Muscle of leg (tissue), 11 donors: ENCODE measurements around the gene GNG7. TPM values are rescaled to one million over a fixed set of nuclear protein-coding genes. Genes with fewer than 3 reads are reported as not detected.
A peak's percentile ranks its signal among the peaks of the same experiment; 100 is the strongest.

Source experiments
- DNase-seq: peaks from one replicate; pipeline ENCODE4 v3.0.0; 2013
- H3K27ac ChIP-seq: one replicate; pipeline ENCODE4 v1.5.1; 2013; ENCODE audit warnings: mild to moderate bottlenecking, low read length, control low read depth
- H3K27me3 ChIP-seq: one replicate; pipeline ENCODE4 v1.6.1; 2013; ENCODE audit warnings: low read length; ENCODE audit not compliant: control insufficient read depth, insufficient read depth
- H3K36me3 ChIP-seq: one replicate; pipeline ENCODE4 v1.6.1; 2013; ENCODE audit warnings: low read length; ENCODE audit not compliant: control insufficient read depth, insufficient read depth
- H3K4me1 ChIP-seq: one replicate; pipeline ENCODE4 v1.6.1; 2013; ENCODE audit warnings: low read length; ENCODE audit not compliant: control insufficient read depth, insufficient read depth
- H3K4me3 ChIP-seq: one replicate; pipeline ENCODE4 v1.5.1; 2013; ENCODE audit warnings: low read length, control low read depth
- H3K9me3 ChIP-seq: replicated peaks from 2 replicates; pipeline ENCODE4 v1.6.1; 2013; ENCODE audit warnings: low read depth, low read length; ENCODE audit not compliant: control insufficient read depth
- WGBS: methylation state at CpG from one replicate; pipeline ENCODE4 v1.1.5; 2013; ENCODE audit warnings: missing lambda C conversion rate; ENCODE audit not compliant: insufficient coverage; 5-methylcytosine and 5-hydroxymethylcytosine counted together
- polyA plus RNA-seq, 8 donors: library from polyadenylated mRNA; unstranded; fragments of 120-200 nt; gene quantifications; one replicate each; pipeline versions ENCODE4 v1.2.1 to v1.2.3, GENCODE V29; 2013; ENCODE audit warnings: inconsistent platforms in 1 of 8, low replicate concordance in 1 of 8; ENCODE audit not compliant: insufficient read length in 8 of 8, insufficient read depth in 1 of 8
- total RNA-seq: library from RNA; stranded (reverse); fragments of 120-200 nt; gene quantifications from one replicate; pipeline ENCODE4 v1.2.4, GENCODE V29; 2013

GNG7 gene
- total and polyA plus RNA-seq, 9 donors = 0.58 to 3.1 (median 2.7) TPM

DNA sequence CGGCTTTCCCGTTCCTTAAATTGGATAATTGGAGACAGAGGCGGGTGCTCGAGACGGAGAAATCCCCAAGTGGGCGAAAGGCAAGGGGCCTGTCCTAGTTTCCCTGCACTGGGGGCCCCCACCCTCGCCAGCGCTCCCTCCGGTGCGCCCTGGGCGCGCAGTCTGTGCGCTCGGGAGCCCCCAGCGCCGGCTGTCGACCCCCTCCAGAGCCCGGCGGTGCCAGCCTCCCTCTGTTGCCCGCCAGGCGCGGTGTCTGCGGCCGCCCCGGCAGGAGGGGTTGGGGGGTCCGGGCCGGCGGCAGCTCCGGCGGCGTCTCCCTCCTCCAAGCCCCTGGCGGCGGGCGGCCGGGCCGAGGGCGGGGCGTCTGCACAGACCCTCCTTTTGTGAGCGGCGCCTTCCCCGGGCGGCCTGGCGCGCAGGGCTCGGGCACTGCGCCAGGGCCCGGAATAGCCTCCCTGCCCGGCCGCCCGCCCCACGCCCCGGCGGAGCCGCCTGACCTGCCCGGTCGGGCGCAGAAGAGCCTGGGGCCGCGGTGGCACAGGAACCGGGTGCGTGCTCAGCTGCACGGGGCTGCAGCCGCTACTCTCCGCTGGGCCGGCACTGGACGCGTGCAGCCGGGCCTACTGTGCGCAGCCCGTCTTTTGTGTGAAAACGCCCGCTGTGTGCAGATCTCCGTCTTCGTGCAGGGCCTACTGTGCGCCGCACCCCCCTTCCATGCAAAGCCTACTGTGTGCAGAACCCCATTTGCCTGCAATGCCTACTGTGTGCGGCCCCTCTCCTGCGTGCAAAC lies 213.4 kb downstream of the GNG7 start:
- Histone ChIP-seq H3K9me3 (no peaks in the 10 kb centered on the region), H3K36me3 (no peaks in the 10 kb centered on the region), H3K4me1 (peaks cover 41% of the 10 kb centered on the region), H3K4me3 (peak overlapping the region; percentile 19), H3K27me3 (peaks cover 30% of the 10 kb centered on the region), H3K27ac (peak overlapping the region; percentile 13)
- WGBS = 2% methylated on average over 72 of the region's 78 CpGs
- peak; percentile 75 for DNase-seq

- Histone ChIP-seq H3K36me3 (no peaks in the 10 kb centered on the region), H3K27me3 (peaks cover 33% of the 10 kb centered on the region), H3K4me3 (peak overlapping the region; percentile 19), H3K4me1 (peaks cover 35% of the 10 kb centered on the region), H3K27ac (peak overlapping the region; percentile 13), H3K9me3 (peaks cover 5% of the 10 kb centered on the region)
- DNase-seq = no peak
- WGBS = 3% methylated on average over 21 of the region's 32 CpGs
Observed at GRCh38 chr19:2488405-2488941, 214.0 kb downstream of the GNG7 start.

GRCh38 chr19:2487842-2488241 lies 214.7 kb downstream of the GNG7 start:
- no peak overlapping the region for H3K27ac ChIP-seq
- DNase-seq = no peak
- no peak overlapping the region for H3K4me3 ChIP-seq
- H3K9me3 ChIP-seq = peaks cover 11% of the 10 kb centered on the region
- H3K36me3 ChIP-seq = no peaks in the 10 kb centered on the region
- peaks cover 35% of the 10 kb centered on the region for H3K4me1 ChIP-seq
- H3K27me3 ChIP-seq = peaks cover 33% of the 10 kb centered on the region
- WGBS = no CpG with 5 or more reads among the region's 15 CpGs

DNA sequence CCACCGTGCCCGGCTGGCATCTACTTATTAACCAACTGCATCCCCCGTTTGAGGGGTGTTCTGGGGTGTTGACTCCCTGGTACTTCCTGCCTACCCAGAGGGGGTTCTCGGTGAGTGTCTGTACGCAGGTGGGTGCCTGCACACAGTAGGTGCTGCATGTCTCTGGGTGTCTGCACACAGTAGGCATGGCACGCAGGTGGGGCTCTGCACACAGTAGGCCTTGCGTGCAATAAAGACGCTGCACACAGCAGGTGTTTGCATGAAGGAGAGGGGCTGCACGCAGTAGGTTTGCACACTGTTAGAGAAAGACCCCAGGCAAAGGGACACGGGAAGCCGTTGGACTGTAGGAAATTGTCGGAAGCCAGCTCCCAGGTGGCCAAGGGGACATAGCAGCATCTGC lies 215.4 kb downstream of the GNG7 start:
- H3K27me3 ChIP-seq = peaks cover 31% of the 10 kb centered on the region
- no peak overlapping the region for H3K27ac ChIP-seq
- peaks cover 35% of the 10 kb centered on the region for H3K4me1 ChIP-seq
- H3K36me3 ChIP-seq = no peaks in the 10 kb centered on the region
- H3K4me3 ChIP-seq = no peak overlapping the region
- peaks cover 17% of the 10 kb centered on the region for H3K9me3 ChIP-seq
- DNase-seq = no peak
- 81% methylated on average over 9 of the region's 12 CpGs for WGBS

DNA sequence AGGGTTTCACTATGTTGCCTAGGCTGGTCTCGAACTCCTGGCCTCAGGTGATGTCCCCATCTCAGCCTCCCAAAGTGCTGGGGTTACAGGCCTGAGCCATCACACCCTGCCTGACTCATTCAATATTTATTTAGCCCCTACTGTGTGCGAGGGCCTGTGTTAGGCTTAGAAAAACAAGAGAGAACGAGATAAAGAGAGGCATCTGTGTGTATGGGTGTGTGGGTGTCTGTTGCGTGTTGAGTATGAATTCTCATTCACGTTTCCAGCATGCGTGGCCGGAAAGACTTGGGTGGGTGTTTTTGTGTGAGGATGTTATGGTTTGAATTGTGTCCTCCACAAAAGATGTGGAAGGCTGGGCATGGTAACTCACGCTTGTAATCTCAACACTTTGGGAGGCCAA lies 217.1 kb downstream of the GNG7 start:
- WGBS = 56% methylated on average over 7 of the region's 8 CpGs
- Histone ChIP-seq H3K36me3 (no peaks in the 10 kb centered on the region), H3K4me3 (no peak overlapping the region), H3K27me3 (peaks cover 34% of the 10 kb centered on the region), H3K9me3 (peaks cover 17% of the 10 kb centered on the region), H3K4me1 (peaks cover 22% of the 10 kb centered on the region), H3K27ac (no peak overlapping the region)
- no peak for DNase-seq

DNA sequence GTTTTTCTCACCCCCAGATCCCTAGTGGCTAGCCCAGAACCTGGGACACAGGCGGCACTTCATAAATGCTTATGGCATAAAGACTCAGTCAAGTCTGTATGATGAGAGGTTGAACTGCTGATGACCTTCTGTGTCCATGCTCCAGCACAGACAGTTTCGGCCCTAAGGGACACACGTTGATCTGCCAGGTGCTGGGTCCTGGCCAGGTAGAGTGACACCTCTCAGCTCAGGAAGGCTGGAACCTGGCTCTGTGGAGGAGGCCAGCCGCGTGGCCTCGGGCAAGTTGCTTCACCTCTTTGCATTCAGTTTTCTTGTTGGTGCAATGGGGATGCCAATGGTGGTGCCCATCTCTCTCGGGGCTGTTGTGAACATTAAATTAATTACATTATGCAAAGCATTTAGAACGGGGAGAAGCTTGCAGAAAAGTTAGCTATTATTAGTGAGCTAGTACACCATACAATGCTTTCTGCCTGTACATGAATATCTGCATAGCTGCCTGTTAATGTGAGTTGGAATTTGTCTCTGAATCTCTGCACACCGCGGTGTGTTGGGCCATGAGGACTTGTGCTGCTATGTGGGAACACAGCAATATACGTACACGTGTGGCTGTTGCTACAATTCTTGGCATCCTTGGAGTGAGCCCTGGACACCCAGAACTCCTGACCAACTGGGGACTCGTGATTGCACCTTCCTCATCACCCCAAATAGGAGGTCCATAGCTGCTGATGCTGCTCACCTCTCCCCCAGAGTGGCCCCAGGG lies 218.1 kb downstream of the GNG7 start:
- no peak for DNase-seq
- H3K36me3 ChIP-seq = no peaks in the 10 kb centered on the region
- H3K4me1 ChIP-seq = peaks cover 16% of the 10 kb centered on the region
- H3K27me3 ChIP-seq = peaks cover 37% of the 10 kb centered on the region
- no peak overlapping the region for H3K4me3 ChIP-seq
- 75% methylated on average over 9 of the region's 13 CpGs for WGBS
- no peak overlapping the region for H3K27ac ChIP-seq
- peaks cover 17% of the 10 kb centered on the region for H3K9me3 ChIP-seq

- peaks cover 17% of the 10 kb centered on the region for H3K9me3 ChIP-seq
- no peak overlapping the region for H3K27ac ChIP-seq
- H3K36me3 ChIP-seq = no peaks in the 10 kb centered on the region
- no peak for DNase-seq
- peaks cover 36% of the 10 kb centered on the region for H3K27me3 ChIP-seq
- no peak overlapping the region for H3K4me3 ChIP-seq
- 96% methylated on average over 3 of the region's 4 CpGs for WGBS
- H3K4me1 ChIP-seq = peaks cover 20% of the 10 kb centered on the region
Observed at GRCh38 chr19:2483484-2484151, 218.9 kb downstream of the GNG7 start.

- no peak overlapping the region for H3K4me3 ChIP-seq
- H3K27me3 ChIP-seq = peaks cover 35% of the 10 kb centered on the region
- peaks cover 20% of the 10 kb centered on the region for H3K4me1 ChIP-seq
- H3K36me3 ChIP-seq = no peaks in the 10 kb centered on the region
- 93% methylated on average over 2 of the region's 6 CpGs for WGBS
- DNase-seq = no peak
- H3K9me3 ChIP-seq = peaks cover 17% of the 10 kb centered on the region
- no peak overlapping the region for H3K27ac ChIP-seq
Observed at GRCh38 chr19:2483084-2483483, 219.4 kb downstream of the GNG7 start.

GRCh38 chr19:2482354-2483038 lies 220.0 kb downstream of the GNG7 start:
- Histone ChIP-seq H3K27ac (no peak overlapping the region), H3K4me1 (peaks cover 20% of the 10 kb centered on the region), H3K27me3 (peaks cover 34% of the 10 kb centered on the region), H3K9me3 (peaks cover 17% of the 10 kb centered on the region), H3K4me3 (no peak overlapping the region), H3K36me3 (no peaks in the 10 kb centered on the region)
- WGBS = 79% methylated on average over 5 of the region's 12 CpGs
- DNase-seq = no peak
